CD4-positive, alpha-beta T cell treated with Interleukin-6 at 100 ng/mL for 8 hours (primary cell): ENCODE measurements around the gene ALG9.
"Not testable (repeated sequence)": the region's sequence is repeated elsewhere in the genome, so short reads cannot be mapped to it uniquely, and the experiment has no call there.

Experiments
- DNase-seq: peaks from one replicate; pipeline ENCODE4 v3.0.0-alpha.2; 2020; ENCODE audit warnings: mixed read lengths, low spot score

ALG9 gene

GRCh38 chr11:111795334-111795985, 75.9 kb downstream of the ALG9 start:
- no peak for DNase-seq

GRCh38 chr11:111793863-111794262, 77.5 kb downstream of the ALG9 start:
- no peak for DNase-seq

GRCh38 chr11:111792955-111793500, 78.4 kb downstream of the ALG9 start:
- no peak for DNase-seq

- DNase-seq, result no peak
Observed at GRCh38 chr11:111792314-111792713, 79.1 kb downstream of the ALG9 start.

GRCh38 chr11:111788464-111788863, 82.9 kb downstream of the ALG9 start:
- no peak for DNase-seq

- DNase-seq, result no peak
Observed at GRCh38 chr11:111788051-111788450, 83.3 kb downstream of the ALG9 start.

- no peak for DNase-seq
Observed at GRCh38 chr11:111785886-111786412, 85.4 kb downstream of the ALG9 start.

GRCh38 chr11:111785076-111785475, 86.3 kb downstream of the ALG9 start:
- DNase-seq, result no peak

GRCh38 chr11:111784311-111784710, 87.1 kb downstream of the ALG9 start:
- not testable (repeated sequence) for DNase-seq

GRCh38 chr11:111782109-111782741, 89.2 kb downstream of the ALG9 start:
- DNase-seq, result no peak

GRCh38 chr11:111779118-111779517, 92.3 kb downstream of the ALG9 start:
- no peak for DNase-seq

- DNase-seq, result no peak
Observed at GRCh38 chr11:111778047-111778558, 93.3 kb downstream of the ALG9 start.

- DNase-seq, result peak; percentile 60
Observed at GRCh38 chr11:111777094-111778046, 94.0 kb downstream of the ALG9 start.

- DNase-seq, result no peak
Observed at GRCh38 chr11:111776398-111777093, 94.8 kb downstream of the ALG9 start.

GRCh38 chr11:111774955-111775710, 96.2 kb downstream of the ALG9 start:
- DNase-seq, result no peak

- no peak for DNase-seq
Observed at GRCh38 chr11:111772535-111772934, 98.8 kb downstream of the ALG9 start.

- not testable (repeated sequence) for DNase-seq
Observed at GRCh38 chr11:111771205-111771604, 100.2 kb downstream of the ALG9 start.

GRCh38 chr11:111770581-111771134, 100.7 kb downstream of the ALG9 start:
- DNase-seq, result no peak

- no peak for DNase-seq
Observed at GRCh38 chr11:111766834-111767142, 104.6 kb downstream of the ALG9 start.
